H1 (cell line): Measurements from ENCODE around the gene CRB2. TPM values are rescaled to one million over a fixed set of nuclear protein-coding genes. Genes with fewer than 3 reads are reported as not detected.

ENCODE experiments used
- CTCF ChIA-PET: fragments of 300-600 bp; sonication (Branson Sonifier 250); formaldehyde crosslinking; loops from one replicate; lab custom pipeline; 2021; ENCODE audit not compliant: partially characterized antibody; lab: Charles Lee
- POLR2A ChIA-PET: fragments of 300-600 bp; sonication (Branson Sonifier 250); formaldehyde crosslinking; loops from one replicate; lab custom pipeline; 2021; ENCODE audit warnings: inconsistent platforms; ENCODE audit not compliant: partially characterized antibody; lab: Charles Lee
- DNase-seq, 2 experiments: peaks; one replicate each; pipeline versions ENCODE4 v3.0.0 to v3.0.0-alpha.2; 2010 to 2022; ENCODE audit warnings: low spot score in 2 of 2, low read depth in 1 of 2, mixed read lengths in 1 of 2
- FAIRE-seq: peaks from 2 replicates; lab custom pipeline; 2011; peaks lifted over from hg19 to GRCh38; lab: Jason Lieb, UNC
- H2AFZ ChIP-seq: 2 replicates; pipeline ENCODE4 v1.8.1; 2012; ENCODE audit warnings: low read length, inconsistent platforms
- H2AK5ac ChIP-seq: 2 replicates; pipeline ENCODE4 v1.6.1; 2013; ENCODE audit warnings: low read depth, low read length
- H2BK120ac ChIP-seq: replicated peaks from 2 replicates; pipeline ENCODE3; 2013; ENCODE audit warnings: low read depth, low read length, inconsistent platforms
- H2BK12ac ChIP-seq: 2 replicates; pipeline ENCODE4 v1.6.1; 2013; ENCODE audit warnings: low read depth, low read length
- H2BK15ac ChIP-seq: 2 replicates; pipeline ENCODE4 v1.6.1; 2013; ENCODE audit warnings: low read length
- H2BK20ac ChIP-seq: 2 replicates; pipeline ENCODE4 v1.6.1; 2013; ENCODE audit warnings: low read length
- H2BK5ac ChIP-seq: 2 replicates; pipeline ENCODE4 v1.6.1; 2013; ENCODE audit warnings: low read depth, low read length
- H3K14ac ChIP-seq: 2 replicates; pipeline ENCODE4 v1.6.1; 2013; ENCODE audit warnings: inconsistent platforms; ENCODE audit not compliant: insufficient read length
- H3K18ac ChIP-seq: 2 replicates; pipeline ENCODE4 v1.6.1; 2013; ENCODE audit warnings: low read length; ENCODE audit errors: extremely low read depth
- H3K23ac ChIP-seq: 2 replicates; pipeline ENCODE4 v1.6.1; 2013; ENCODE audit warnings: inconsistent platforms; ENCODE audit not compliant: insufficient read length
- H3K23me2 ChIP-seq: 2 replicates; pipeline ENCODE4 v1.6.1; 2013; ENCODE audit warnings: low read depth, low read length
- H3K27ac ChIP-seq: 2 replicates; pipeline ENCODE4 v1.6.1; 2011; ENCODE audit warnings: low read depth, low read length, inconsistent platforms
- H3K27me3 ChIP-seq, 4 experiments: replicated peaks in 1 of 4; 1 replicate in 1 of 4; 2 replicates in 3 of 4; pipeline versions ENCODE4 v1.6.1 to v1.8.1; 2011 to 2013; ENCODE audit warnings: low read length in 3 of 4, mild to moderate bottlenecking in 3 of 4, inconsistent platforms in 2 of 4, mixed read lengths in 2 of 4, moderate library complexity in 1 of 4; ENCODE audit not compliant: control insufficient read depth in 3 of 4, insufficient read depth in 3 of 4; ENCODE audit errors: extremely low read depth in 1 of 4
- H3K36me3 ChIP-seq, 4 experiments: 2 replicates each; pipeline versions ENCODE4 v1.6.1 to v1.8.1; 2011 to 2013; ENCODE audit warnings: mild to moderate bottlenecking in 4 of 4, low read length in 3 of 4, moderate library complexity in 2 of 4, control low read depth in 1 of 4, inconsistent platforms in 1 of 4; ENCODE audit not compliant: insufficient read depth in 4 of 4, control insufficient read depth in 2 of 4
- H3K4ac ChIP-seq: replicated peaks from 2 replicates; pipeline ENCODE3; 2013; ENCODE audit warnings: low read length, low read depth, mixed read lengths, inconsistent platforms; ENCODE audit not compliant: insufficient read length
- H3K4me1 ChIP-seq, 4 experiments: replicated peaks in 1 of 4; 1 replicate in 1 of 4; 2 replicates in 3 of 4; pipeline versions ENCODE4 v1.6.1 to v1.8.1; 2011 to 2013; ENCODE audit warnings: low read length in 3 of 4, inconsistent platforms in 2 of 4, mixed read lengths in 1 of 4; ENCODE audit not compliant: insufficient read depth in 4 of 4, control insufficient read depth in 3 of 4
- H3K4me2 ChIP-seq, 2 experiments: 2 replicates each; pipeline versions ENCODE4 v1.6.1 to v1.8.1; 2011 to 2013; ENCODE audit warnings: low read depth in 2 of 2, low read length in 2 of 2, control low read depth in 1 of 2, inconsistent platforms in 1 of 2, mild to moderate bottlenecking in 1 of 2; ENCODE audit not compliant: insufficient read depth in 1 of 2
- H3K4me3 ChIP-seq, 4 experiments: fragments of 200-600, 300-600 bp in 1 of 4; sonication (generic), shearing (Covaris generic), sonication (Bioruptor Twin) in 1 of 4; 2 replicates each; pipeline versions ENCODE4 v1.5.1 to v1.8.1; 2011 to 2016; ENCODE audit warnings: low read length in 4 of 4, low read depth in 3 of 4, control low read depth in 2 of 4, inconsistent platforms in 2 of 4, mild to moderate bottlenecking in 2 of 4, mixed read lengths in 1 of 4, moderate library complexity in 1 of 4; ENCODE audit not compliant: insufficient read depth in 2 of 4; ENCODE audit errors: extremely low read depth in 1 of 4
- H3K56ac ChIP-seq: replicated peaks from 2 replicates; pipeline ENCODE3; 2013; ENCODE audit warnings: low read depth, mild to moderate bottlenecking, mixed read lengths, low read length, inconsistent platforms; ENCODE audit not compliant: insufficient read length
- H3K79me1 ChIP-seq: 2 replicates; pipeline ENCODE4 v1.6.1; 2013; ENCODE audit warnings: low read depth, low read length, control low read depth
- H3K79me2 ChIP-seq, 2 experiments: 2 replicates each; pipeline versions ENCODE4 v1.6.1 to v1.8.1; 2012 to 2013; ENCODE audit warnings: low read length in 2 of 2, mild to moderate bottlenecking in 2 of 2, inconsistent platforms in 1 of 2; ENCODE audit not compliant: insufficient read depth in 2 of 2, control insufficient read depth in 1 of 2
- H3K9ac ChIP-seq, 4 experiments: replicated peaks in 1 of 4; 1 replicate in 1 of 4; 2 replicates in 3 of 4; pipeline versions ENCODE4 v1.6.1 to v1.8.1; 2011 to 2013; ENCODE audit warnings: low read depth in 3 of 4, low read length in 3 of 4, control low read depth in 2 of 4, mild to moderate bottlenecking in 2 of 4, moderate library complexity in 2 of 4, inconsistent platforms in 1 of 4; ENCODE audit errors: extremely low read depth in 1 of 4
- H3K9me3 ChIP-seq, 2 experiments: 2 replicates each; pipeline versions ENCODE4 v1.6.1 to v1.8.1; 2012 to 2013; ENCODE audit warnings: mild to moderate bottlenecking in 2 of 2, moderate library complexity in 2 of 2, control low read depth in 1 of 2, inconsistent platforms in 1 of 2, low read depth in 1 of 2, low read length in 1 of 2, mixed read lengths in 1 of 2; ENCODE audit not compliant: insufficient read depth in 2 of 2
- H4K20me1 ChIP-seq, 2 experiments: replicated peaks in 1 of 2; 2 replicates each; pipeline versions ENCODE3 to v1.8.1; 2011 to 2013; ENCODE audit warnings: inconsistent platforms in 2 of 2, low read length in 2 of 2, mild to moderate bottlenecking in 1 of 2; ENCODE audit not compliant: insufficient read depth in 2 of 2, control insufficient read depth in 1 of 2
- H4K5ac ChIP-seq: 2 replicates; pipeline ENCODE4 v1.6.1; 2013; ENCODE audit warnings: low read length, low read depth, mixed read lengths, inconsistent platforms; ENCODE audit not compliant: insufficient read length
- H4K8ac ChIP-seq: 2 replicates; pipeline ENCODE4 v1.8.0; 2013; ENCODE audit warnings: mild to moderate bottlenecking, moderate library complexity, low read length, inconsistent platforms; ENCODE audit not compliant: insufficient read depth; ENCODE audit errors: extremely low read depth
- H4K91ac ChIP-seq: replicated peaks from 2 replicates; pipeline ENCODE3; 2013; ENCODE audit warnings: low read length, mixed read lengths, inconsistent platforms; ENCODE audit not compliant: insufficient read length
- BCL11A ChIP-seq, 2 experiments: IDR thresholded peaks; one replicate each; pipeline ENCODE4 v1.6.1; 2011; ENCODE audit warnings: low read depth in 2 of 2, low read length in 2 of 2, mild to moderate bottlenecking in 2 of 2
- CTBP2 ChIP-seq: IDR thresholded peaks from 2 replicates; pipeline ENCODE4 v1.7.0; 2011; ENCODE audit warnings: borderline replicate concordance, mild to moderate bottlenecking, moderate library complexity, mixed read lengths, low read length; ENCODE audit not compliant: insufficient read depth, insufficient read length
- E2F6 ChIP-seq: IDR thresholded peaks from 2 replicates; pipeline ENCODE4 v1.6.1; 2012; ENCODE audit warnings: inconsistent platforms
- EGR1 ChIP-seq: IDR thresholded peaks from 2 replicates; pipeline ENCODE4 v1.6.1; 2011; ENCODE audit warnings: low read depth, low read length, borderline replicate concordance
- EP300 ChIP-seq, 2 experiments: IDR thresholded peaks; 1 replicate in 1 of 2; 2 replicates in 1 of 2; pipeline ENCODE4 v1.6.1; 2011 to 2012; ENCODE audit warnings: low read depth in 2 of 2, low read length in 2 of 2, mild to moderate bottlenecking in 2 of 2, borderline replicate concordance in 1 of 2, inconsistent platforms in 1 of 2, moderate library complexity in 1 of 2
- FOSL1 ChIP-seq: IDR thresholded peaks from 2 replicates; pipeline ENCODE4 v1.6.1; 2011; ENCODE audit warnings: mild to moderate bottlenecking, low read depth, low read length, moderate library complexity; ENCODE audit not compliant: insufficient read depth
- SP4 ChIP-seq: IDR thresholded peaks from 2 replicates; pipeline ENCODE4 v1.6.1; 2012; ENCODE audit warnings: low read length, inconsistent platforms
- SUZ12 ChIP-seq: fragments of 200-600 bp; sonication (generic); IDR thresholded peaks from 2 replicates; pipeline ENCODE4 v1.6.1; 2012; ENCODE audit warnings: mild to moderate bottlenecking, inconsistent platforms, low read length, moderate library complexity, mixed read lengths
- TAF7 ChIP-seq: optimal IDR thresholded peaks from 2 replicates; pipeline ENCODE3; 2011; ENCODE audit warnings: low read depth, mild to moderate bottlenecking, inconsistent platforms, low read length, moderate library complexity, borderline replicate concordance
- TEAD4 ChIP-seq: IDR thresholded peaks from 2 replicates; pipeline ENCODE4 v1.6.1; 2012; ENCODE audit warnings: low read depth, low read length, inconsistent platforms, mixed read lengths
- ZNF274 ChIP-seq: IDR thresholded peaks from 2 replicates; pipeline ENCODE4 v1.7.0; 2012; ENCODE audit warnings: low read length, borderline replicate concordance; ENCODE audit errors: extremely low read depth
- WGBS, 2 experiments: shearing (Covaris generic) in 1 of 2; methylation state at CpG; one replicate each; pipeline versions ENCODE4 v1.1.6 to v1.1.7; 2013 to 2015; ENCODE audit warnings: low lambda C conversion rate in 2 of 2, mixed read lengths in 2 of 2, inconsistent platforms in 1 of 2, low coverage in 1 of 2, missing lambda C conversion rate in 1 of 2; ENCODE audit not compliant: insufficient replicate concordance in 2 of 2, insufficient coverage in 1 of 2, insufficient read length in 1 of 2; ENCODE audit errors: extremely low coverage in 1 of 2, missing lambda C conversion rate in 1 of 2; 5-methylcytosine and 5-hydroxymethylcytosine counted together
- polyA plus RNA-seq, 7 experiments: library from polyadenylated mRNA; depleted of rRNA in 3 of 7; stranded (reverse) in 5 of 7; unstranded in 2 of 7; fragments of >200 nt in 5 of 7; fragments of 200-250 nt in 2 of 7; gene quantifications; 1 replicate in 5 of 7; 2 replicates in 1 of 7; 4 replicates in 1 of 7; pipeline versions ENCODE4 v1.2.1 to v1.2.3, GENCODE V29; 2011 to 2013; ENCODE audit warnings: missing spikeins in 2 of 7, mixed read lengths in 2 of 7
- total RNA-seq: library from RNA; stranded (reverse); fragmentation: NEBNext Ultra II Directional; extraction: Animal tissue kit (Norgen Biotek cat#: 25700); gene quantifications from 2 replicates; pipeline ENCODE4 v1.2.1, GENCODE V29; 2021

The CRB2 gene
- total and polyA plus RNA-seq, 2 of the 8 experiments (the other 6 are each of a cell fraction or from before 2014, with no cell fraction given) = 4.0 to 8.4 TPM

- H2AK5ac ChIP-seq = no peak overlapping the region
- H4K91ac ChIP-seq = no peak overlapping the region
- no peak overlapping the region for H3K23ac ChIP-seq
- no peaks in the 10 kb centered on the region for H3K36me3 ChIP-seq
- no peaks in the 10 kb centered on the region for H3K79me1 ChIP-seq
- H3K79me2 ChIP-seq = no peaks in the 10 kb centered on the region
- H3K23me2 ChIP-seq = no peaks in the 10 kb centered on the region
- FAIRE-seq = no peak
- H2AFZ ChIP-seq = no peak overlapping the region
- H3K4me2 ChIP-seq = no peak overlapping the region
- H3K4ac ChIP-seq = no peak overlapping the region
- no peak overlapping the region for H2BK12ac ChIP-seq
- no peak for TF ChIP-seq ZNF274
- TF ChIP-seq BCL11A (IDR thresholded peaks at IDR 0.05; ENCODE audit: low read depth in 2 of 2, low read length in 2 of 2) = no peak
- no peak for TF ChIP-seq SUZ12
- TF ChIP-seq EP300 (IDR thresholded peaks at IDR 0.05; ENCODE audit: borderline replicate concordance in 1 of 2, low read depth in 2 of 2, low read length in 2 of 2) = no peak
- no peak for TF ChIP-seq FOSL1
- TF ChIP-seq EGR1 = no peak
- no peak for TF ChIP-seq TAF7
- TF ChIP-seq CTBP2 = no peak
- no peak for TF ChIP-seq E2F6
- no peak for TF ChIP-seq TEAD4
- no peak for TF ChIP-seq SP4
- H2BK20ac ChIP-seq = no peak overlapping the region
- WGBS, 2 experiments = 89% methylated on average over 11 of the region's 17 CpGs; no CpG with 5 or more reads in 1 of the 2 experiments
- no peak overlapping the region for H2BK5ac ChIP-seq
- H4K20me1 ChIP-seq = no peaks in the 10 kb centered on the region
- no peak overlapping the region for H4K5ac ChIP-seq
- no peaks in the 10 kb centered on the region for H3K27me3 ChIP-seq
- no peak overlapping the region for H3K27ac ChIP-seq
- peaks cover 5 to 14% (median 11%) of the 10 kb centered on the region in 4 experiments for H3K4me1 ChIP-seq
- H3K9me3 ChIP-seq = no peaks in the 10 kb centered on the region
- H2BK15ac ChIP-seq = no peak overlapping the region
- no peak overlapping the region for H3K18ac ChIP-seq
- DNase-seq = no peak
- H3K56ac ChIP-seq = no peak overlapping the region
- no peak overlapping the region for H3K14ac ChIP-seq
- H3K9ac ChIP-seq = no peak overlapping the region
- no peak overlapping the region for H3K4me3 ChIP-seq
- no peak overlapping the region for H4K8ac ChIP-seq
- CTCF ChIA-PET = interaction anchor here (0.6 to 2.5 kb wide), 4 partner anchors 18 to 153 kb away, joined by 3 to 10 read pairs (median 4); no protein-coding TSS in a partner anchor
- POLR2A ChIA-PET = interaction anchor here (1.4 to 1.6 kb wide), 2 partner anchors 9 to 11 kb away, joined by 3 read pairs; no protein-coding TSS in a partner anchor
- no peak overlapping the region for H2BK120ac ChIP-seq
Observed at GRCh38 chr9:123420592-123421111, 64.7 kb downstream of the CRB2 start.
